Measurements from ENCODE around the gene EIF3I.

Gene EIF3I

DNA sequence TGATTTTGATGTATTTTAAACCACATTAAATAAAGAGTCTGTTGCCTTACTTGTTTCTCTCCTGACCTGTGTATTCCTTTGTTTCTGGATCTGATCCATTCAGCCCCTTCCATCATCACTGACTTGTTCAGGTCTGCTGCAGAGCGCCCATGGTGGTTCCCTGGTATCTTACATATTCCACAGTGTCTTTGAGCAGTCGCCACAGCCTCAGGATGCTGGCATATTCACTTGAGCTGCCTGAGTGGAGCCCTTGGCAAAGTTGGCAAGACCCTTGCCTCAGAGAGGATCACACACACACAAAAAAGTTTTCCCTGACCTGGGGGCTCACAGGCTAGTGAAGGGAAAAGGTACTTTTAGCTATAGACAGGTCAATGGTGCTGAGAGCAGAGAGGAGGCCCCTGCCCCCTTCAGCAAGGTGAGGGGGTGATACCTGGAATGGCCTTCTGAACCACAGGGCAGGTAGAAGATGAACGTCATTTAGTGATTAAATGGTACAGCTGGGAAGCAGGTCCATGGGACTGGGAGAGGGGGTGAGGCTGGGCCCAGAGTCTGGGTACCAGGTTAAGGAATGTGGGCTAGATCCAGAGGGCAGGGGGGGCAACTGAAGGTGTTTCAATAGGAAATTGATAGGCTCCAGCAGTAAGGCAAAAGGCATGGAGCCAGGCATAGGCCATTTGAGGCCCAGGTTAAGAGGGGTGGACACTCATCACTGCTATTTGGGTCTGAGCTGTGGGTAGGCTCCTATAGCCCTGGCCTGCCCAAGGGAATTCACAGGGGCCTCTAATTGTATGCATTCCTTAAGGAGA, 23.8 kb upstream of the EIF3I start:
- TF ChIP-seq EZH2phosphoT487 (IDR thresholded peaks at IDR 0.05; ENCODE audit: low read depth) = no peak
- TF ChIP-seq, protein P1, sequence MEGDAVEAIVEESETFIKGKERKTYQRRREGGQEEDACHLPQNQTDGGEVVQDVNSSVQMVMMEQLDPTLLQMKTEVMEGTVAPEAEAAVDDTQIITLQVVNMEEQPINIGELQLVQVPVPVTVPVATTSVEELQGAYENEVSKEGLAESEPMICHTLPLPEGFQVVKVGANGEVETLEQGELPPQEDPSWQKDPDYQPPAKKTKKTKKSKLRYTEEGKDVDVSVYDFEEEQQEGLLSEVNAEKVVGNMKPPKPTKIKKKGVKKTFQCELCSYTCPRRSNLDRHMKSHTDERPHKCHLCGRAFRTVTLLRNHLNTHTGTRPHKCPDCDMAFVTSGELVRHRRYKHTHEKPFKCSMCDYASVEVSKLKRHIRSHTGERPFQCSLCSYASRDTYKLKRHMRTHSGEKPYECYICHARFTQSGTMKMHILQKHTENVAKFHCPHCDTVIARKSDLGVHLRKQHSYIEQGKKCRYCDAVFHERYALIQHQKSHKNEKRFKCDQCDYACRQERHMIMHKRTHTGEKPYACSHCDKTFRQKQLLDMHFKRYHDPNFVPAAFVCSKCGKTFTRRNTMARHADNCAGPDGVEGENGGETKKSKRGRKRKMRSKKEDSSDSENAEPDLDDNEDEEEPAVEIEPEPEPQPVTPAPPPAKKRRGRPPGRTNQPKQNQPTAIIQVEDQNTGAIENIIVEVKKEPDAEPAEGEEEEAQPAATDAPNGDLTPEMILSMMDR (IDR thresholded peaks at IDR 0.05; ENCODE audit: low read depth, low read length) = no peak
- Histone ChIP-seq H3K27me3 (ENCODE audit: low read depth, low read length) (no peaks in the 10 kb centered on the region), H3K36me3 (replicated peaks; ENCODE audit: low read depth, low read length) (peaks cover 19% of the 10 kb centered on the region), H3K4me2 (ENCODE audit: low read length) (peak overlapping the region; percentile 81; the same call in 1 of the 2 replicates), H3K9me3 (ENCODE audit: insufficient read depth, low read length) (no peaks in the 10 kb centered on the region), H3K9ac (ENCODE audit: low read length) (no peak overlapping the region), H3K79me2 (ENCODE audit: low read length) (peaks cover 20% of the 10 kb centered on the region), H4K20me1 (ENCODE audit: insufficient read depth, low read length) (no peaks in the 10 kb centered on the region), H3K4me1 (ENCODE audit: low read length) (peaks cover 37% of the 10 kb centered on the region), H3K4me3 (ENCODE audit: low read length) (peak overlapping the region; percentile 88), H3K27ac (ENCODE audit: low read length) (peak overlapping the region; percentile 93), H2AFZ (ENCODE audit: low read depth, low read length) (no peak overlapping the region)

- Histone ChIP-seq H2AFZ (ENCODE audit: low read depth, low read length) (no peak overlapping the region), H4K20me1 (ENCODE audit: insufficient read depth, low read length) (no peaks in the 10 kb centered on the region), H3K4me1 (ENCODE audit: low read length) (peaks cover 37% of the 10 kb centered on the region), H3K9ac (ENCODE audit: low read length) (peak overlapping the region; percentile 76; the same call in 1 of the 2 replicates), H3K36me3 (replicated peaks; ENCODE audit: low read depth, low read length) (peaks cover 19% of the 10 kb centered on the region), H3K27me3 (ENCODE audit: low read depth, low read length) (no peaks in the 10 kb centered on the region), H3K27ac (ENCODE audit: low read length) (peak overlapping the region; percentile 93), H3K4me3 (ENCODE audit: low read length) (peak overlapping the region; percentile 88), H3K9me3 (ENCODE audit: insufficient read depth, low read length) (no peaks in the 10 kb centered on the region), H3K79me2 (ENCODE audit: low read length) (peaks cover 23% of the 10 kb centered on the region), H3K4me2 (ENCODE audit: low read length) (peak overlapping the region; percentile 81)
- TF ChIP-seq, protein P1 (IDR thresholded peaks at IDR 0.05; ENCODE audit: low read depth, low read length) = no peak
- TF ChIP-seq EZH2phosphoT487 (IDR thresholded peaks at IDR 0.05; ENCODE audit: low read depth) = no peak
Observed at GRCh38 chr1:32199043-32199716, 23.0 kb upstream of the EIF3I start.

- TF ChIP-seq EZH2phosphoT487 (IDR thresholded peaks at IDR 0.05; ENCODE audit: low read depth) = no peak
- TF ChIP-seq, protein P1 (IDR thresholded peaks at IDR 0.05; ENCODE audit: low read depth, low read length) = no peak
- Histone ChIP-seq H3K79me2 (ENCODE audit: low read length) (peaks cover 23% of the 10 kb centered on the region), H3K9ac (ENCODE audit: low read length) (peak overlapping the region; percentile 76), H3K9me3 (ENCODE audit: insufficient read depth, low read length) (no peaks in the 10 kb centered on the region), H3K27ac (ENCODE audit: low read length) (peak overlapping the region; percentile 93), H3K27me3 (ENCODE audit: low read depth, low read length) (no peaks in the 10 kb centered on the region), H4K20me1 (ENCODE audit: insufficient read depth, low read length) (no peaks in the 10 kb centered on the region), H2AFZ (ENCODE audit: low read depth, low read length) (no peak overlapping the region), H3K4me3 (ENCODE audit: low read length) (peak overlapping the region; percentile 88), H3K36me3 (replicated peaks; ENCODE audit: low read depth, low read length) (peaks cover 17% of the 10 kb centered on the region), H3K4me1 (ENCODE audit: low read length) (peaks cover 37% of the 10 kb centered on the region), H3K4me2 (ENCODE audit: low read length) (peak overlapping the region; percentile 81)
Observed at GRCh38 chr1:32199717-32200072, 22.5 kb upstream of the EIF3I start.

All from OCI-LY3 (cell line).